GM19438 (cell line): ENCODE results near the gene NUMBL.
"Not testable (repeated sequence)": the region's sequence is repeated elsewhere in the genome, so short reads cannot be mapped to it uniquely, and the experiment has no call there.

Source experiments
- ATAC-seq: cut with Tn5 transposase; IDR thresholded peaks from one replicate; pipeline ENCODE4 v1.9.1; 2021; ENCODE audit warnings: low read depth; ENCODE audit not compliant: unreplicated experiment

Gene NUMBL

DNA sequence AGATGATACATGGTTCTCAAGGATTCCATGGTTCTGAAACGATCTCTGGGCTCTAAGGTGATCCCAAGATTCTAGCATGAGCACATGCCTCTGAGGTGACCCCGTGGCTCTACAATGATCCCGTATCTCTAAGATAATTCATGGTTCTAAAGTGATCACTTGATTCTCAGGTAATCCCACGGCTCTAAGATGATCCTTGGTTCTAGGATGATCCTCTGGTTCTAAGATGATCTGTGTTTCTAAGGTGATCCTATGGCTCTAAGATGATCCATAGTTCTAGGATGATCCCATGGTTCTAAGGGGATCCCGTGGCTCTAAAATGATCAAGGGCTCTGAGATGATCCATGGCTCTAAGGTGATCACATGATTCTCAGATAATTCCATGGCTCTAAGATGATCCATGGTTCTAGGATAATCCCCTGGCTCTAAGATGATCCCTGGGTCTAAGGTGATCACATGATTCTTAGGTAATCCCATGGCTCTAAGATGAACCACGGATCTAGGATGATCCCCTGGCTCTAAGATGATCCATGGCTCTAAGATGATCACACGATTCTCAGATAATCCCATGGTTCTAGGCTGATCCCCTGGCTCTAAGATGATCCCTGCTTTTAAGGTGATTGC is 21.3 kb downstream of the NUMBL start:
- no peak for ATAC-seq

DNA sequence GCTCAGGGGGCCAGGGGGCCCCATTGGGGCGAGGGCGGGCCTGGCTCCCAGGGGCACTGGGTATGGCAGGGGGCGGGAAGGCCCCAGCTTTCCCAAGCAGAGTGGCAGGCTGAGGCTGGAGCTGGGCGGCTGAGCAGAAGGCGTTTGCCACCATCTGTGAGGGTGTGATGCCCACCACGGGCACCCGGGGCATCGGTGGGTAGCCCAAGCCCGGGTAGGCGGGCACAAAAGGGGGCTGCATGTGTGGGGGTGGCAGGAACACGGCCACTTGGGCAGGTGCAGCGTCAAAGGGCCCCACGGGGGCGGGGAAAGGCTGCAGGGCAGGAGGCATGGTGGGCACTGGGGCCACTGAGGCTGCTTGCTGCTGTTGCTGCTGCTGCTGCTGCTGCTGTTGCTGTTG is 22.8 kb downstream of the NUMBL start:
- ATAC-seq = no peak

DNA sequence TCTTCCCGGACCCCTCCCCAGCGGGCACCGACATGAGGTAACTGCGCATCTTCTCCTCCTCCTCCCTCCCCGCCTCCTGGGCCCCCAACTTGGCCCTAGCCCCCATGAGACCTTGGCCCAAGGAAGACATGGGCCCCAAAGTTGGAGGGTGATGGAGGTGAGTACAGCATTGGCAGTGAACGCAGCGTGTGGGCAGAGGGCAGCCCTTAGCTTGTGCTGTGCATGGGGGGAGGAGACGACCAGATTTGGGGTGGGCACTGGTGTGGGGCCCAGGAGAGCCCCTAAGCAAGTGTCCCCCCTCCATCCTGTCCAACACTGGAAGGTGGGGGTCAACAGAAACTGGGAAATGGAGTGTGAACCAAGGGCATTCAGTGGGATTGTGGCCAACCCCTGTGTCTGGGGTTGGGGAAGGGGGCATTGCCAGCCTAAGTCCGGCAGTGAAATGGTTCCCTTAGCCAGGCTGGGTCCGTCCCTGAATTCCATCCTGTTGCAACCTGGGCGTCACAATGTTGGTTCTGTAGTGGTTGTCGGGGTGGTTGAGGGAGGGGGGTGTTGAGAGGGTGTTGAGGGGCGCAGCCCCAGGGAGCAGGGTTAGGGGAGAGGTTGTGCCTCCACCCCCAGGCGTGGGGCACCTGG is 23.5 kb downstream of the NUMBL start:
- no peak for ATAC-seq

DNA sequence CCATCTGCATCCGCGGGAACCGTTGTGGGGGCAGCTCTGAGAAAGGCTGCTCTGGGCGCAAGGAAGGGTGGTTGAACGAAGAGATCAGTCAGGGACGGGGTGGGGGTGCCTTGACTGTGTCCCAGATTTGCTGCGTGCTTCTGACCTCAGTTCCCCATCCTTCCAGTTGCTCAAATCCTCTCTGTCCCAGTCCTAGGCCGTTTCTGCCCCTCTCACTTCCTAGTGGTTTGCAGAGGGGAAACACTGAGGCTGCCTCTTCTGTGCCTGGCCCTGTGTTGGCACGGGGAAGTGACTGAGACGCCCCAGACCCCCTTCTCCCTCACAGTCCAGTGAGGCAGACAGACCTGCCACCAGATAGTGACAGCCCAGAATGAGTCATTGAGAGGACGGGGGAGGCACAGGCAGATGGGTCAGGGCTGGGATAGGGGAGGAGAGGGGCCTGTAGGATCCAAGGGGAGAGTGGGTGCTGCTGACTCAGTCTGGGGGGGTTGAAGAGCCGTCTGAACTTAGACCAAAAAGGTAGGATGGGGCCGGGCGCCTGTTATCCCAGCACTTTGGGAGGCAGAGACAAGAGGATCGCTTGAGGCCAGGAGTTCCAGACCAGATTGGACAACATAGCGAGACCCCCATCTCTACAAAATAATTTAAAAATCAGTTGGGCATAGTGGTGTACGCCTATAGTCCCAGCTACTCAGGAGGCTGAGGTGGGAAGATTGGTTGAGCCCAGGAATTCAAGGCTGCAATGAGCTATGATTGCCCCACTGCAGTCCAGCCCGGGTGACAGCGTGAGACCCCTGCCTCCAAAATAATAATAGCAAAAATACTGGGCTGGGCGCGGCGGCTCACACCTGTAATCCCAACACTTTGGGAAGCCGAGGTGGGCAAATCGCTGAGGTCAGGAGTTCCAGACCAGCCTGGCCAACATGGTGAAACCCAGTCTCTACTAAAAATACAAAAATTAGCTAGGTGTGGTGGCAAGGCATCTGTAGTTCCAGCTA is 26.5 kb downstream of the NUMBL start:
- ATAC-seq = no peak

DNA sequence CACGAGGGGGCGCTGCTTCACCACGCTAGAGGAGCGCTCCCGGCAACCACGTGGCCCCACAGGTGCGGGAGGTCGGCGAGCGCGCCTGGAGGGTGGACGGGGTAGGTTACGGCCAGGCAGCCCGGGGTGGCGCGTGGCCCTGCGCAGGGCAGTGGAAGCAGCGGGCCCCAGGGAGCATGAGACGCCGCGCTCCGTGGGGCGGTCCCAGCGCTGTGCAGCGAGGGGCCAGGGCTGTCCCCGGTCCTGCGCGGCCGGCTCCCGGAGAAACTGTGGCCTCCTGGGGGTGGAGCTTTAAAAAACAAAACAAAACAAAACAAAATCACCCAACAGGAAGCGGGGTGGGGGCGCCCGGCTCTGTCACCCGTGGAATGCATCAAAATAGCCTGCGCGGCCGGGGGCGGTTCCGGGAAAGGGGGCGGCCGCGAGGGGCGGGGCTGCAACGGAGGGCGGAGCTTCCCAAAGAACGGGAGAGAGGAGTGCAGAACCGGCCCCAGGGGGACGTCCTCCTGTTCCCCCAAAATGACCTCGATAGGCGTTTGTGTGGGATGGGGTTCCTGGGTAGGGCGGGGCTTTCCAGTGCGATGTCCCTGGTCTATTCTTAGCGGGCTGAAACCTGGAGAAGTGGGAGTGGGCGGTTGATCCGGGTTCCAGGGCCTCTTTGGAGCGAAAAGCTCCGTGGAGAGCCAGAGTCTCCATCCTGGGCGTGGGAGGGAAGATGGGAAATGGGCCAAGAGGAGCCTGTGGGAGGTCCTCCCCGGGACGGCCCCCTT is 27.3 kb downstream of the NUMBL start:
- peak; percentile 68 for ATAC-seq

DNA sequence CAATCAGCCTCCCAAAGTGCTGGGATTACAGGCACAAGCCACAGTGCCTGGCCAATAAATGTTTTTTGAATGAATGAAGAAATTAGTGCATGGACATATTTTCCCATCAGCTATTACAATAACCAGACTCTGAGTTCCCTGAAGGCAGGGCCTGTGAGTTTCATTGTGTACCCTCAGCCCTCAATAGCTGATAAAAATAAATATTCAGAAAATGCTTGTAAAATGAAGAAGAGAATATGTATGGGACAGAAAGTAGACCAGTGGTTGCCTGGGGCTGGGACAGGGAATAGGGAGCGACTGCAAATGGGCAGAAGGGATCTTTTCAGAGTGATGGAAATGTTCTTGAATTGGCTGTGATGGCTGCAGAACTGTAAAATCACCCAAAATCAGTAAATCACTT is 28.8 kb downstream of the NUMBL start:
- ATAC-seq = no peak

DNA sequence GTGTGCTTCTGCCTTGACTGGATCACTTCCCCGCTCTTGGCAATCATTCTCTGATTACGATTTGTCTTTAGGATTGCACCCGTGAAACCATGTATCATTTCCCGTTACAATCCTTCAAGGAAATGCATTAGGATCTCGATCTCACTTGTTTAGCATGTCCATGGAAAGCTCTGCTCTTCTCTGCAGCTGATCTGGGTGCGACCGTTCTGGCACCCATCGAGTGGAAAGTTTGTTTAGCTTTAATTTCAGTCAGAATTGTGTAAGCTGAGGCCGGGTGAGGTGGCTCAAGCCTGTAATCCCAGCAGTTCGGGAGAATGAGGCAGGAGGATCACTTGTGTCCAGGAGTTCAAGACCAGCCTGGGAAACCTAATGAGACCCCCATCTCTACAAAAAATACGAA is 30.9 kb downstream of the NUMBL start:
- ATAC-seq = no peak

DNA sequence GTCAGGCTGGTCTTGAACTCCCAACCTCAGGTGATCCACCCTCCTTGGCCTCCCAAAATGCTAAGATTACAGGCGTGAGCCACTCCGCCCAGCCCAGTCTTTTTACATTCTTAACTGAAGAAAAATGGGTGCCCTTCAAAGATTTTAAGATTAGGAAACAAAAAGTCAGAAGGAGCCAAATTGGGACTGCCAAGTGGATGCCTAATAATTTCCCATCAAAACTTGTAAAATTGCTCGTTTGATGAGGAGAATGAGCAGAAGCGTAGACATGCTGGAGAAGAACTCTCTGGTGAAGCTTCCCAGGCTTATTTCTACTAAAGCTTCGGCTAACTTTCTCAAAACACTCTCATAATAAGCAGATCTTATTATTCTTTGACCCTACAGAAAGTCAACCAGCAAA is 31.3 kb downstream of the NUMBL start:
- no peak for ATAC-seq

DNA sequence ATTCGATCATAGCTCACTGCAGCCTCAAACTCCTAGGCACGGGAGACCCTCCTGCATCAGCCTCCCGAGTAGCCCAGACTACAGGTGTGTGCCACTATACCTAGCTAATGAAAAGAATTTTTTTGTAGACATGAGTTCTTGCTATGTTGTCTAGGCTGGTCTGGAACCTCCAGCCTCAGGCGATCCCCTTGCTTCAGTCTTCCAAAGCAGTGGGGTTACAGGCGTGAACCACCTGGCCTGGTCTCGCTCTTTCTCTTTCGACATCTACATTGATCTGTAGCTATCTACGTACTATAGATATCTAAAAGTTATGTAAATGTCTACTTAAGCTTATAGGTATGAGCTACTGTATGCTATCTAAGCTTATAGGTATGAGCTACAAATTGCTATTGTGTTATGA is 32.4 kb downstream of the NUMBL start:
- ATAC-seq = no peak

DNA sequence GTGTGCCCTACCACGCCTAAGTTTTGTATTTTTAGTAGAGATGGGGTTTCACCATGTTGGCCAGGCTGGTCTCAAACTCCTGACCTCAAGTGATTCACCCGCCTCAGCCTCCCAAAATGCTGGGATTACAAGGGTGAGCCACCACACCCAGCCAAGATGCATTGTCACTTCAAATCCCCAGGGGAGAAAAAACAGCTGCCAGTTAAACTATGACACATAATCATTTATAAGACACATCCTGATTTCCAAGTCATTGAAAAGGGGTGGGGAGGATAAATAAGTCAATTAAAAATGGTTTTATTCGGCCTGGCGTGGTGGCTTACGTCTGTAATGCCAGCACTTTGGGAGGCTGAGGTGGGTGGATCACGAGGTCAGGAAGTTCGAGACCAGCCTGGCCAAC is 34.8 kb downstream of the NUMBL start:
- ATAC-seq = not testable (repeated sequence)

DNA sequence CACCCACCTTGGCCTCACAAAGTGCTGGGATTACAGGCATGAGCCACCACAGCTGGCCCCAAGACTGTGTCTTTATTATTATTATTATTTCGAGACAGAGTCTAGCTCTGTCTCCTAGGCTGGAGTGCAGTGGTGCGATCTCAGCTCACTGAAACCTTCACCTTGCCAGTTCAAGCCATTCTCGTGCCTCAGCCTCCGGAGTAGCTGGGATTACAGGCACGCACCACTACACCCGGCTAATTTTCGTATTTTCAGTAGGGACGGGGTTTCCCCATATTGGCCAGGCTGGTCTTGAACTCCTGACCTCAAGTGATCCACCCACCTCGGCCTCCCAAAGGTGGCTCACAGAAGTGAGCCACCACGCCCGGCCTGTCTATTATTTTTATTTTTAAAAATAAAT is 38.1 kb downstream of the NUMBL start:
- ATAC-seq = not testable (repeated sequence)

DNA sequence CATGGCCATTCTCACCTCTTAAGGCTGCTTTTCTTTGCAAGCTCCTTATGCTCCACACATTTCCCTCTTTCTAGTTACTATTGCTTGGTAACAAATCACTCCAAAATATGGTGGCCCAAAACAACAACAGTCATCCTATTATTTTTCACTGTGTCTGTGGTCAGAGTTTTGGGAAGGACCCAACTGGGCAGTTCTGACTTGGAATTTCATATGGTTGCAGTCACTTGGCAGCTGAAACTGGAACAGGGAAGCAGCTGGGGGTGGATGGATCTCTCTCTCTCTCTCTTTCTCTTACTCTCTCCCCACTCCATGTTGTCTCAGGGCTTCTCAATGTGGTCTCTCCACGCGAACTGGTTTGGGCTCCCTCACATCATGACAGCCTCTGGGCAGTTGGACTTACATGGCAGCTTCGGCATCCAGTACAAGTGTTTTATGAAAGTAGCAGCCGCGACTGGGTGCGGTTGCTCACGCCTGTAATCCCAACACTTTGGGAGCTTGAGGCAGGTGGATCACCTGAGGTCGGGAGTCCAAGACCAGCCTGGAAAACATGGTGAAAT is 39.6 kb downstream of the NUMBL start:
- no peak for ATAC-seq

DNA sequence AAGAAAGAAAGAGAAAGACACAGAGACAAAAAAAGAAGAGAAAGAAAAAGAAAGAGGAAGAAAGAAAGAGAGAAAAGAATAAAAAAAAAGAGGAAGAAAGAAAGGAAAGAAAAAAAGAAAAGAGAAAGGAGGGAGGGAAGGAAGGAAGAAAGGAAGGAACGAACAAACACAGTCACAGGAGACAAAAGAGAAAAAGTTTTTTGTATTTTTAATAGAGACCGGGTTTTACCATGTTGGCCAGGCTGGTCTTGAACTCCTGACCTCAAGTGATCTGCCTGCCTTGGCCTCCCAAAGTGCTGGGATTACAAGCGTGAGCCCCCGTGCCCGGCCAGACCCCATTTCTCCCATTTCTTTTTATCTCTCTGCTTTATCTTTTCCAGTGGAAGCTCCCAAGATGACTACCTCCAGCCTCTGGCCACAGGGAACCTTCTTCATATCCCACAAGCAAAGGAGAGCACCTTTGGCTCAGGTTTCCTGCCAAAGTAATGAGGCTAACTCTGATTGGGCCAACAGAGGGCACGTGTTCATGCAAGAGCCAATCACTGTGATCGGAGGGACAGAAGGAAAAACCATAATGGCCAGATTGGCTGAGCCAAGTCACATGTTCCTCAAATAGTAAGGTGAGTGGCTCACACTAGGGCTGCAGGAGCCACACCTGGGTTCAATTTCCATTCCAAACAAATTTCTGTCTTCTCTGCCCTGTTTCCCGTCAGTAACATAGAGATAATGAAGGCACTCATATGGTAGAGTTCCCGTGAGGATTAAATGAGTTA is 40.4 kb downstream of the NUMBL start:
- not testable (repeated sequence) for ATAC-seq

DNA sequence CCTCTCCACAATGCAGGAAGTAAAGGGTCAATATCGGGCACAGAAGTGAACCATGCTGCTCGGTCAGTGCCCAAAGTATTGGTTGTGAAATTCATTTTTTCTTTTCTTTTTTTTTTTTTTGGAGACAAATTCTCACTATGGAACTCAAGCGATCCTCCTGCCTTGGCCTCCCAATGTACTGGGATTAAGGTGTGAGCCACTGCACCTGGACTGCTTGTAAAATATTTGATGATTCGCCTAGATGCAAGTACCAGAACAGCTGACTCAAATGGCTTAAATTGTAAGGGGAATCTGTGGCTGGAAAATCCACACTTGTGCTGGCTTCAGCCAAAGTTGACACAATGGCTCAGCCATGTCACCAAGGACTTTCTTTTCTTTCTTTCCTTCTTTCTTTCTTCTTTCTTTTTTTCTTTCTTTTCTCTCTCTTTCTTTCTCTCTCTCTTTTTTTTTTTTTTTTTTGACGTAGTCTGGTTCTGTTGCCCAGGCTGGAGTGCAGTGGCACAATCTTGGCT is 43.7 kb downstream of the NUMBL start:
- ATAC-seq = no peak

DNA sequence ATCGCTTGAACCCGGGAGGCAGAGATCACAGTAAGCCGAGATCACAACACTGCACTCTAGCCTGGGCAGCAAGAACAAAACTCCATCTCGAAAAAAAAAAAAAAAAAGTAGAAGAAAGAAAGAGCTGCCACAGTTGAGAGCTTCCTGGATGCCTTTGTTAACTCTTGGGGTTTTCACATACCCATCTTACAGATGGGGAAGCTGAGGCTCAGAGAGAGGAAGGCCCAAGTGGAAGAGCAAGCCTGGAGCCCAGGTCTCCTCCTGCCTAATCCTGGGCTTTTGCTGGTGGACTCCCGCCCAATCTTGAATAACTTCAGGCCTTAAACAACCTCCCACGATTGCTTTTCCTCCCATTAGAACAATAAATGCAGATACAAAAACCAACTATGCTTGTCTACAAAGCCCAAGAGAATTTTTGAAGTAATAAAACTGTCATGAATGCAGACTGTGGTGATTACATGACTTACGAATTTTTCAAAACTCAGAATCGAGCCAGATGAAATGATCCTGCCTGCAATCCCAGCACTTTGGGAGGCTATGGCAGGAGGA is 47.6 kb downstream of the NUMBL start:
- no peak for ATAC-seq

DNA sequence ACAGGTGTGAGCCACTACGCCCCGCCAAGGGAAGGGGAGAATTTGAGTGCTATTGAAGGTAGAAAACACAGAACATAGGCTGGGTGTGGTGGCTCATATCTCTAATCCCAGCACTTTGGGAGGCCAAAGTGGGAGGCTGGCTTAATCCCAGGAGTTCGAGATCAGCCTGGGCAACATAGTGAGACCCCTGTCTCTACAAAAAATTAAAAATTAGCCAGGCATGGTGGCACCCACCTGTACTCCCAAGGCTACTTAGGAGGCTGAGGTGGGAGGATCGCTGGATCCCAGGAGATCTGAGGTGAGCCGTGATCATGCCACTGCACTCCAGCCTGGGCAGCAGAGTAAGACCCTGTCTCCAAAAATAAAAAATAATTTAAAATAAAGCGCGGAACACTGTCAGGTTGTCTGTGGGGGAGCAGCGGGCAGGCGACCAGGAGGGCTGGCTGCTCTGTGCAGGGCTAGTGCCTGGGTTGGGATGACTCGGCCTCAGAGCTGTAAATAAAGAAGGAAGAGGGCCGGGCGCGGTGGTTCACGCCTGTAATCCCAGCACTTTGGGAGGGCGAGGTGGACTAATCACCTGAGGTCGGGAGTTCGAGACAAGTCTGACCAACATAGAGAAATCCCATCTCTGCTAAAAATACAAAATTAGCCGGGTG is 48.3 kb downstream of the NUMBL start:
- no peak for ATAC-seq

DNA sequence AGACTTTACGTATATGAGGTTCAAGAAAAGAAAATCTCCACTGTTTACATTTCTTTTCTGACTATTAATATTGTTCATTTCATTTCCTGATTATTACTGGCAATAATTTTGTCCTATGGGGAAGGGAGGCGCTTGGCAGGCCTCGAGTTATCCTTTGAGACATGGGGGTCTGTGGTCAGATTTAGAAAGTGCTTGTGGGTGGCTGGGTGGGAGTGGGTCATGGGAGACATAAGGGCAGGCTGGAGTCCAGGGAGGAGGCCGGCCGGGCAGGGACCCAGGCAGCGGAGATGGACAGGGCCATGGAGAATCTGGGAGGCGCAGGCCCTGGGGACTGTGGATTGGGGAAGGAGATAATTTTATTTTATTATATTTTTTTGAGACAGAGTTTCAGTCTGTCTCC is 49.2 kb downstream of the NUMBL start:
- ATAC-seq = no peak

DNA sequence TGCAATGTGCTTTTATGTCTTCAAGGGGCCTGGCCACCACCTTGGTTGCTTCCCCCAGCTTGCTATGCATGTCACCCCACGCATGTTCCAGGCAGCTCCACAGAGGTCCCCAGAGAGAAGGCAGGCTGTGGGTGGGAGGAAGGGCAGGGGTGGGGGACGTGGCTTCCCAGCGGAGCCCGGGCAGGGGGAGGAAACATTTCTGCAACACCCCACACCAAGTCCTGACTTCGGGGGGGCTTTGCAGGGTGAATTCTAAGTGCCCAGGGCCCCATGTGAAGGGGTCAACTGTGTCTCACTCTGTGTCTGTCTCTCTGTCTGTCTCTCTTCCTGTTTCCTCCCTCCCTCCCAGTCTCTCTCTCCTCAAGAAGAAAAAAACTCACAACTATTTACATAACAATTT is 49.7 kb downstream of the NUMBL start:
- no peak for ATAC-seq

DNA sequence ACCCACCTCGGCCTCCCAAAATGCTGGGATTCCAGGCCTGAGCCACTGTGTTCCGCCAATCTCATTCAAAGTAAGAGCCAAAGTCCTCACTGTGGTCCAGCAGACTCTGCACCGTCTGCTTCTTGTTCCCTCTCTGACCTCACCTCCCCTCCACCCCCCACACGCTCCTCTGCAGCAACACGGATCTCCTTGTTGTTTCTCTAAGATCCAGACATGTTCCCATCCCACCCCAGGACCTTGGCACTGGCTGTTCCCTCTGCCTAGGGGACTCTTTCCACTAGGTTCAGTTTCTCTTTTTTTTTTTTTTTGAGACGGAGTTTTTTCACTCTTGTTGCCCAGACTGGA is 50.8 kb downstream of the NUMBL start:
- ATAC-seq = no peak
